HPDE6-E6E7 (cell line): ENCODE data around the gene INO80.
"Not testable (repeated sequence)": the region's sequence is repeated elsewhere in the genome, so short reads cannot be mapped to it uniquely, and the experiment has no call there.

Experiments used
- DNase-seq: peaks from one replicate; pipeline ENCODE4 v3.0.0; 2011; ENCODE audit warnings: missing footprints; ENCODE audit errors: extremely low spot score

INO80 gene

GRCh38 chr15:41121951-41122350 is 5.9 kb upstream of the INO80 start:
- no peak for DNase-seq

- no peak for DNase-seq
These were observed 827 bp upstream of the INO80 start for GRCh38 chr15:41116962-41117252.

- DNase-seq: peak; percentile 23
These were observed 396 bp downstream of the INO80 start for GRCh38 chr15:41115652-41116115.

GRCh38 chr15:41115161-41115651 is 874 bp downstream of the INO80 start:
- peak; percentile 10 for DNase-seq

- no peak for DNase-seq
These were observed 9.1 kb downstream of the INO80 start for GRCh38 chr15:41106947-41107346.

GRCh38 chr15:41105348-41106334 is 10.4 kb downstream of the INO80 start:
- no peak for DNase-seq

GRCh38 chr15:41104234-41104633 is 11.8 kb downstream of the INO80 start:
- DNase-seq: no peak

GRCh38 chr15:41102854-41103253 is 13.2 kb downstream of the INO80 start:
- no peak for DNase-seq

GRCh38 chr15:41096178-41096577 is 19.9 kb downstream of the INO80 start:
- no peak for DNase-seq

GRCh38 chr15:41085029-41085428 is 31.1 kb downstream of the INO80 start:
- no peak for DNase-seq

GRCh38 chr15:41080144-41080543 is 35.9 kb downstream of the INO80 start:
- DNase-seq: no peak

- no peak for DNase-seq
These were observed 36.4 kb downstream of the INO80 start for GRCh38 chr15:41079717-41080116.

GRCh38 chr15:41078879-41079278 is 37.2 kb downstream of the INO80 start:
- DNase-seq: not testable (repeated sequence)

GRCh38 chr15:41078125-41078524 is 38.0 kb downstream of the INO80 start:
- DNase-seq: no peak

GRCh38 chr15:41073028-41073427 is 43.1 kb downstream of the INO80 start:
- no peak for DNase-seq

GRCh38 chr15:41072013-41072412 is 44.1 kb downstream of the INO80 start:
- DNase-seq: no peak

GRCh38 chr15:41066516-41066915 is 49.6 kb downstream of the INO80 start:
- DNase-seq: no peak

GRCh38 chr15:41061667-41062066 is 54.4 kb downstream of the INO80 start:
- DNase-seq: no peak

GRCh38 chr15:41060505-41060904 is 55.6 kb downstream of the INO80 start:
- no peak for DNase-seq

- DNase-seq: no peak
These were observed 59.3 kb downstream of the INO80 start for GRCh38 chr15:41056810-41057209.

- no peak for DNase-seq
These were observed 60.4 kb downstream of the INO80 start for GRCh38 chr15:41055706-41056105.

- DNase-seq: no peak
These were observed 64.9 kb downstream of the INO80 start for GRCh38 chr15:41051139-41051538.

GRCh38 chr15:41048852-41049251 is 67.2 kb downstream of the INO80 start:
- DNase-seq: no peak
